IMR-90 (cell line): ENCODE data around the gene NR2C1. TPM values are rescaled to one million over a fixed set of nuclear protein-coding genes. Genes with fewer than 3 reads are reported as not detected.

Source experiments
- ATAC-seq: fragments of 200-7000 bp; cut with Tn5 transposase; 2 replicates; pipeline ENCODE4 v1.9.1; 2020; ENCODE audit warnings: low read depth, mild to moderate bottlenecking, moderate library complexity
- BruUV-seq: library from RNA; stranded (reverse); fragments of 400-500 nt; replicated peaks from 2 replicates; lab custom pipeline; 2021; lab: Mats Ljungman, UMichigan
- CTCF ChIA-PET: fragments of 300-600 bp; formaldehyde crosslinking; extraction: SDS; loops from one replicate; lab custom pipeline; 2021; ENCODE audit warnings: antibody characterized with exemption; lab: Yijun Ruan, JAX
- POLR2A ChIA-PET: fragments of 300-600 bp; sonication (Branson Sonifier 250); formaldehyde crosslinking; loops from one replicate; lab custom pipeline; 2022; ENCODE audit warnings: antibody characterized with exemption; ENCODE audit not compliant: unreplicated experiment; lab: Charles Lee
- DNase-seq: peaks from one replicate; pipeline ENCODE4 v3.0.0; 2013
- H2AFZ ChIP-seq: replicated peaks from 2 replicates; pipeline ENCODE3; 2013; ENCODE audit warnings: low read length, mild to moderate bottlenecking; ENCODE audit not compliant: poor library complexity
- H2AK5ac ChIP-seq: 2 replicates; pipeline ENCODE4 v1.6.1; 2013; ENCODE audit warnings: low read depth, low read length, inconsistent platforms
- H2AK9ac ChIP-seq: replicated peaks from 2 replicates; pipeline ENCODE3; 2013; ENCODE audit warnings: mild to moderate bottlenecking, low read depth, low read length, moderate library complexity; ENCODE audit not compliant: poor library complexity
- H2BK120ac ChIP-seq: 2 replicates; pipeline ENCODE4 v1.6.1; 2013; ENCODE audit warnings: low read depth, low read length, inconsistent platforms
- H2BK15ac ChIP-seq: 3 replicates; pipeline ENCODE4 v1.6.1; 2013; ENCODE audit warnings: low read depth, low read length, inconsistent platforms
- H2BK20ac ChIP-seq: 2 replicates; pipeline ENCODE4 v1.6.1; 2013; ENCODE audit warnings: low read depth, mild to moderate bottlenecking, inconsistent platforms, low read length, moderate library complexity
- H2BK5ac ChIP-seq: 2 replicates; pipeline ENCODE4 v1.6.1; 2013; ENCODE audit warnings: mild to moderate bottlenecking, low read depth, low read length, inconsistent platforms; ENCODE audit not compliant: poor library complexity, severe bottlenecking
- H3K14ac ChIP-seq: replicated peaks from 2 replicates; pipeline ENCODE4 v1.6.1; 2013; ENCODE audit warnings: low read depth, low read length, inconsistent platforms
- H3K18ac ChIP-seq: 2 replicates; pipeline ENCODE4 v1.6.1; 2013; ENCODE audit warnings: low read depth, low read length, control low read depth
- H3K23ac ChIP-seq: 2 replicates; pipeline ENCODE4 v1.6.1; 2013; ENCODE audit warnings: low read depth, low read length, inconsistent platforms
- H3K27ac ChIP-seq: 2 replicates; pipeline ENCODE4 v1.5.1; 2013; ENCODE audit warnings: mild to moderate bottlenecking, control low read depth, low read length; ENCODE audit not compliant: insufficient read depth
- H3K27me3 ChIP-seq: 2 replicates; pipeline ENCODE4 v1.6.1; 2013; ENCODE audit warnings: low read length; ENCODE audit not compliant: control insufficient read depth, insufficient read depth
- H3K36me3 ChIP-seq: 2 replicates; pipeline ENCODE4 v1.6.1; 2013; ENCODE audit warnings: low read length, mixed read lengths; ENCODE audit not compliant: control insufficient read depth, insufficient read depth
- H3K4ac ChIP-seq: 2 replicates; pipeline ENCODE4 v1.6.1; 2013; ENCODE audit warnings: low read depth, low read length, inconsistent platforms
- H3K4me1 ChIP-seq: 2 replicates; pipeline ENCODE4 v1.6.1; 2013; ENCODE audit warnings: low read length, mixed read lengths; ENCODE audit not compliant: control insufficient read depth, insufficient read depth
- H3K4me2 ChIP-seq: 2 replicates; pipeline ENCODE4 v1.6.1; 2013; ENCODE audit warnings: low read depth, mild to moderate bottlenecking, control low read depth, low read length, moderate library complexity
- H3K4me3 ChIP-seq: 2 replicates; pipeline ENCODE4 v1.5.1; 2013; ENCODE audit warnings: low read depth, mild to moderate bottlenecking, control low read depth, low read length, moderate library complexity; ENCODE audit not compliant: insufficient read depth
- H3K56ac ChIP-seq: 2 replicates; pipeline ENCODE4 v1.6.1; 2013; ENCODE audit warnings: low read length, inconsistent platforms; ENCODE audit not compliant: insufficient read depth; ENCODE audit errors: extremely low read depth
- H3K79me1 ChIP-seq, 2 experiments: 2 replicates each; pipeline ENCODE4 v1.6.1; 2013; ENCODE audit warnings: low read length in 2 of 2, inconsistent platforms in 1 of 2, low read depth in 1 of 2
- H3K9ac ChIP-seq: 2 replicates; pipeline ENCODE4 v1.6.1; 2013; ENCODE audit warnings: low read depth, low read length, control low read depth
- H3K9me1 ChIP-seq: 2 replicates; pipeline ENCODE4 v1.6.1; 2013; ENCODE audit warnings: low read length, inconsistent platforms; ENCODE audit not compliant: insufficient read depth
- H3K9me3 ChIP-seq: 2 replicates; pipeline ENCODE4 v1.6.1; 2013; ENCODE audit warnings: low read length; ENCODE audit not compliant: control insufficient read depth, insufficient read depth
- H4K20me1 ChIP-seq: 2 replicates; pipeline ENCODE4 v1.6.1; 2013; ENCODE audit warnings: low read length, inconsistent platforms; ENCODE audit not compliant: insufficient read depth
- H4K5ac ChIP-seq: 2 replicates; pipeline ENCODE4 v1.6.1; 2013; ENCODE audit warnings: mild to moderate bottlenecking, low read depth, low read length, control low read depth
- H4K8ac ChIP-seq, 2 experiments: 2 replicates each; pipeline ENCODE4 v1.6.1; 2013; ENCODE audit warnings: low read depth in 2 of 2, low read length in 2 of 2, control low read depth in 1 of 2, inconsistent platforms in 1 of 2
- H4K91ac ChIP-seq: 2 replicates; pipeline ENCODE4 v1.6.1; 2013; ENCODE audit warnings: low read depth, low read length, inconsistent platforms; ENCODE audit not compliant: insufficient read depth
- CEBPB ChIP-seq: IDR thresholded peaks from 2 replicates; pipeline ENCODE4 v1.6.1; 2012; ENCODE audit warnings: low read depth, low read length, improper control_type of control experiment
- CHD1 ChIP-seq: IDR thresholded peaks from 2 replicates; pipeline ENCODE4 v1.6.1; 2012; ENCODE audit warnings: low read depth, low read length, improper control_type of control experiment
- FOS ChIP-seq: fragments of 150-350 bp; IDR thresholded peaks from 2 replicates; pipeline ENCODE4 v1.6.1; 2016; ENCODE audit warnings: low read depth, low read length
- MAFK ChIP-seq: IDR thresholded peaks from 2 replicates; pipeline ENCODE4 v1.6.1; 2012; ENCODE audit warnings: low read depth, low read length, improper control_type of control experiment
- MAZ ChIP-seq: IDR thresholded peaks from 2 replicates; pipeline ENCODE4 v1.6.1; 2012; ENCODE audit warnings: low read depth, mild to moderate bottlenecking, low read length, improper control_type of control experiment, moderate library complexity, borderline replicate concordance
- MXI1 ChIP-seq: IDR thresholded peaks from 2 replicates; pipeline ENCODE4 v1.6.1; 2012; ENCODE audit warnings: low read depth, mild to moderate bottlenecking, low read length, moderate library complexity, borderline replicate concordance
- NFE2L2 ChIP-seq: fragments of 150-350 bp; IDR thresholded peaks from 2 replicates; pipeline ENCODE4 v1.6.1; 2016; ENCODE audit warnings: low read depth, mild to moderate bottlenecking, low read length
- POLR2A ChIP-seq: IDR thresholded peaks from 2 replicates; pipeline ENCODE4 v1.6.1; 2012; ENCODE audit warnings: mild to moderate bottlenecking, low read depth, low read length
- RAD21 ChIP-seq: IDR thresholded peaks from 2 replicates; pipeline ENCODE4 v1.6.1; 2012; ENCODE audit warnings: low read length, improper control_type of control experiment
- SMC3 ChIP-seq: fragments of 150-350 bp; IDR thresholded peaks from 2 replicates; pipeline ENCODE4 v1.6.1; 2016; ENCODE audit warnings: low read depth, mild to moderate bottlenecking, antibody characterized with exemption, low read length, moderate library complexity
- WGBS, 2 experiments: methylation state at CpG; one replicate each; pipeline versions ENCODE4 v1.1.5 to v1.1.7; 2013; ENCODE audit warnings: missing lambda C conversion rate in 2 of 2; ENCODE audit not compliant: insufficient read length in 1 of 2; ENCODE audit errors: extremely low coverage in 2 of 2; 5-methylcytosine and 5-hydroxymethylcytosine counted together
- dilution Hi-C: fragments of 300-500 bp; cut with HindIII; formaldehyde crosslinking; loops from one replicate; pipeline ENCODE4 v1.14.3; 2018; ENCODE audit warnings: low sequenced_read_pairs; ENCODE audit not compliant: unreplicated experiment
- in situ Hi-C: fragments of 300-500 bp; cut with MboI; formaldehyde crosslinking; loops from 3 replicates; pipeline ENCODE4 v1.14.3; 2019; ENCODE audit warnings: low sequenced_read_pairs, inconsistent platforms, mixed read lengths
- intact Hi-C: fragments of 100-400 bp; cut with micrococcal nuclease; formaldehyde crosslinking; loops from 2 replicates; pipeline ENCODE4 v1.10.0; 2022
- polyA plus RNA-seq, 3 experiments: library from polyadenylated mRNA; depleted of rRNA; stranded (reverse); fragments of >200 nt; gene quantifications; 2 replicates each; pipeline ENCODE4 v1.2.3, GENCODE V29; 2012; ENCODE audit warnings: low replicate concordance in 1 of 3
- total RNA-seq: library from RNA; depleted of rRNA; stranded (reverse); fragments of >200 nt; gene quantifications from 2 replicates; pipeline ENCODE4 v1.2.3, GENCODE V29; 2012
- TF ChIP-seq, protein P1 (sequence below): conservative IDR thresholded peaks from 2 replicates; pipeline ENCODE4 v1.5.1; 2012; ENCODE audit warnings: mild to moderate bottlenecking, low read depth, low read length, improper control_type of control experiment

NR2C1 gene
- total and polyA plus RNA-seq, 2 of the 4 experiments (the other 2 are of a cell fraction) = 12.7 to 14.1 TPM

DNA sequence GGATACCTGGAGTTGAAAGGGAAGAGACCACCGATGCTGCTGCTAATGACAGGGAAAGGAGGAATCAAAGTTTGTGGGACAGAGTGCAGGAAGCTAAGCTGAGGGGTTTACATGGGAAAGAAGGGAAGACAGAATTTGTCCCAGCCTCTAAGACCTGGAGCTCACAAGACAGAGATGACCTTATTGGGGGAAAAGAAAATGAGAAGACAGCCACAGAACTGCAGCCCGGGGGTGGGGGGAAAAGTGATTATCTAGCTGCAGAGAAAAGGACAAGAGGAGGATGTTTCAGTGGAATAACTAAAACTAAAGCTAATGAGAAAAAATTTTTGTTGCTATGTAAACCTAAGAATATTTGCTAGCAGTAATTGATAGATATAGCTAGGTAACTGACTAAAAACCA, 100.6 kb downstream of the NR2C1 start:
- Histone ChIP-seq H2AFZ (no peak overlapping the region), H3K4me1 (no peaks in the 10 kb centered on the region), H3K27me3 (no peaks in the 10 kb centered on the region), H3K56ac (no peak overlapping the region), H3K14ac (no peak overlapping the region), H3K23ac (no peak overlapping the region), H3K9me1 (peaks cover under 1% of the 10 kb centered on the region), H3K4ac (peak overlapping the region; percentile 8; the same call in 1 of the 2 replicates), H2BK5ac (no peak overlapping the region), H4K5ac (no peak overlapping the region), H3K18ac (no peak overlapping the region), H3K79me1 (peaks cover 1 to 12% of the 10 kb centered on the region in 2 experiments; a peak in 3 of 4 replicates), H4K20me1 (no peaks in the 10 kb centered on the region), H2AK5ac (no peak overlapping the region), H3K27ac (no peak overlapping the region), H3K36me3 (peaks cover 7% of the 10 kb centered on the region), H2AK9ac (no peak overlapping the region), H4K8ac (no peak overlapping the region), H3K9ac (no peak overlapping the region), H4K91ac (no peak overlapping the region), H3K4me2 (no peak overlapping the region; the same call in 1 of the 2 replicates), H3K9me3 (no peaks in the 10 kb centered on the region), H3K4me3 (no peak overlapping the region), H2BK15ac (no peak overlapping the region), H2BK20ac (no peak overlapping the region), H2BK120ac (0 out of 2 replicates have a peak overlapping the region, but pooled peaks have one; percentile 2)
- BruUV-seq = no TSS peak
- 71% methylated on average over 1 of the region's 2 CpGs; no CpG with 5 or more reads in 1 of the 2 experiments for WGBS, 2 experiments
- POLR2A ChIA-PET = no interaction called here
- dilution Hi-C loops (no loop called here), in situ Hi-C loops (no loop called here), intact Hi-C loops (no loop called here)
- DNase-seq = no peak
- TF ChIP-seq SMC3 (no peak), MAFK (no peak), FOS (no peak), CHD1 (no peak), POLR2A (no peak), MXI1 (no peak), NFE2L2 (no peak), RAD21 (no peak), CEBPB (no peak), MAZ (no peak)
- TF ChIP-seq, protein P1, sequence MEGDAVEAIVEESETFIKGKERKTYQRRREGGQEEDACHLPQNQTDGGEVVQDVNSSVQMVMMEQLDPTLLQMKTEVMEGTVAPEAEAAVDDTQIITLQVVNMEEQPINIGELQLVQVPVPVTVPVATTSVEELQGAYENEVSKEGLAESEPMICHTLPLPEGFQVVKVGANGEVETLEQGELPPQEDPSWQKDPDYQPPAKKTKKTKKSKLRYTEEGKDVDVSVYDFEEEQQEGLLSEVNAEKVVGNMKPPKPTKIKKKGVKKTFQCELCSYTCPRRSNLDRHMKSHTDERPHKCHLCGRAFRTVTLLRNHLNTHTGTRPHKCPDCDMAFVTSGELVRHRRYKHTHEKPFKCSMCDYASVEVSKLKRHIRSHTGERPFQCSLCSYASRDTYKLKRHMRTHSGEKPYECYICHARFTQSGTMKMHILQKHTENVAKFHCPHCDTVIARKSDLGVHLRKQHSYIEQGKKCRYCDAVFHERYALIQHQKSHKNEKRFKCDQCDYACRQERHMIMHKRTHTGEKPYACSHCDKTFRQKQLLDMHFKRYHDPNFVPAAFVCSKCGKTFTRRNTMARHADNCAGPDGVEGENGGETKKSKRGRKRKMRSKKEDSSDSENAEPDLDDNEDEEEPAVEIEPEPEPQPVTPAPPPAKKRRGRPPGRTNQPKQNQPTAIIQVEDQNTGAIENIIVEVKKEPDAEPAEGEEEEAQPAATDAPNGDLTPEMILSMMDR = no peak
- CTCF ChIA-PET = interaction anchor here (0.6 to 1.4 kb wide), 3 partner anchors 9 to 177 kb away, joined by 3 to 4 read pairs (median 3); no protein-coding TSS in a partner anchor
- ATAC-seq = peak; percentile 9
